ENCODE results near the gene NRXN3.

The NRXN3 gene

GRCh38 chr14:79587875-79588274 is 1417.7 kb downstream of the NRXN3 start:
- DNase-seq (ENCODE audit: low read depth in 1 of 2, low spot score in 1 of 2), result no peak

GRCh38 chr14:79588398-79588797 is 1418.2 kb downstream of the NRXN3 start:
- no peak for DNase-seq (ENCODE audit: low read depth in 1 of 2, low spot score in 1 of 2)

GRCh38 chr14:79596551-79596950 is 1426.4 kb downstream of the NRXN3 start:
- no peak for DNase-seq (ENCODE audit: low read depth in 1 of 2, low spot score in 1 of 2)

GRCh38 chr14:79597566-79597965 is 1427.4 kb downstream of the NRXN3 start:
- no peak for DNase-seq (ENCODE audit: low read depth in 1 of 2, low spot score in 1 of 2)

GRCh38 chr14:79598339-79598738 is 1428.2 kb downstream of the NRXN3 start:
- DNase-seq (ENCODE audit: low read depth in 1 of 2, low spot score in 1 of 2), result no peak

- DNase-seq (ENCODE audit: low read depth in 1 of 2, low spot score in 1 of 2), result no peak
Measured at GRCh38 chr14:79599239-79599638, 1429.1 kb downstream of the NRXN3 start.

GRCh38 chr14:79600406-79600805 is 1430.2 kb downstream of the NRXN3 start:
- no peak for DNase-seq (ENCODE audit: low read depth in 1 of 2, low spot score in 1 of 2)

- no peak for DNase-seq (ENCODE audit: low read depth in 1 of 2, low spot score in 1 of 2)
Measured at GRCh38 chr14:79601579-79601978, 1431.4 kb downstream of the NRXN3 start.

- DNase-seq (ENCODE audit: low read depth in 1 of 2, low spot score in 1 of 2), result no peak
Measured at GRCh38 chr14:79602045-79602444, 1431.9 kb downstream of the NRXN3 start.

- DNase-seq (ENCODE audit: low read depth in 1 of 2, low spot score in 1 of 2), result no peak
Measured at GRCh38 chr14:79602742-79603141, 1432.6 kb downstream of the NRXN3 start.

- DNase-seq (ENCODE audit: low read depth in 1 of 2, low spot score in 1 of 2), result no peak
Measured at GRCh38 chr14:79605849-79606248, 1435.7 kb downstream of the NRXN3 start.

- DNase-seq (ENCODE audit: low read depth in 1 of 2, low spot score in 1 of 2), result no peak
Measured at GRCh38 chr14:79608446-79608845, 1438.3 kb downstream of the NRXN3 start.

- DNase-seq (ENCODE audit: low read depth in 1 of 2, low spot score in 1 of 2), result no peak
Measured at GRCh38 chr14:79613625-79614024, 1443.5 kb downstream of the NRXN3 start.

GRCh38 chr14:79614448-79614847 is 1444.3 kb downstream of the NRXN3 start:
- DNase-seq (ENCODE audit: low read depth in 1 of 2, low spot score in 1 of 2), result no peak

GRCh38 chr14:79627058-79627457 is 1456.9 kb downstream of the NRXN3 start:
- no peak for DNase-seq (ENCODE audit: low read depth in 1 of 2, low spot score in 1 of 2)

- DNase-seq (ENCODE audit: low read depth in 1 of 2, low spot score in 1 of 2), result no peak
Measured at GRCh38 chr14:79629411-79630287, 1459.5 kb downstream of the NRXN3 start.

GRCh38 chr14:79630288-79630960 is 1460.3 kb downstream of the NRXN3 start:
- DNase-seq (ENCODE audit: low read depth in 1 of 2, low spot score in 1 of 2), result no peak

GRCh38 chr14:79631276-79631675 is 1461.1 kb downstream of the NRXN3 start:
- DNase-seq (ENCODE audit: low read depth in 1 of 2, low spot score in 1 of 2), result no peak

GRCh38 chr14:79638672-79639266 is 1468.6 kb downstream of the NRXN3 start:
- DNase-seq (ENCODE audit: low read depth in 1 of 2, low spot score in 1 of 2), result no peak

GRCh38 chr14:79639613-79640012 is 1469.4 kb downstream of the NRXN3 start:
- no peak for DNase-seq (ENCODE audit: low read depth in 1 of 2, low spot score in 1 of 2)

GRCh38 chr14:79641371-79641770 is 1471.2 kb downstream of the NRXN3 start:
- no peak for DNase-seq (ENCODE audit: low read depth in 1 of 2, low spot score in 1 of 2)

- DNase-seq (ENCODE audit: low read depth in 1 of 2, low spot score in 1 of 2), result no peak
Measured at GRCh38 chr14:79643132-79643531, 1473.0 kb downstream of the NRXN3 start.

All from activated CD4-positive, alpha-beta T cell treated with anti-CD3 and anti-CD28 coated beads, Interleukin-2, amount 50 U/mL, for 24 hours (primary cell).